DMS114 treated with DMSO at 0.1 percent for 48 hours (cell line): Measurements from ENCODE around the gene CARD9.
A peak's percentile ranks its signal among the peaks of the same experiment; 100 is the strongest.

ENCODE experiments used
- DNase-seq: peaks from one replicate; lab custom pipeline; 2025; ENCODE audit not compliant: unreplicated experiment; lab: John Stamatoyannopoulos, UW

CARD9 gene

DNA sequence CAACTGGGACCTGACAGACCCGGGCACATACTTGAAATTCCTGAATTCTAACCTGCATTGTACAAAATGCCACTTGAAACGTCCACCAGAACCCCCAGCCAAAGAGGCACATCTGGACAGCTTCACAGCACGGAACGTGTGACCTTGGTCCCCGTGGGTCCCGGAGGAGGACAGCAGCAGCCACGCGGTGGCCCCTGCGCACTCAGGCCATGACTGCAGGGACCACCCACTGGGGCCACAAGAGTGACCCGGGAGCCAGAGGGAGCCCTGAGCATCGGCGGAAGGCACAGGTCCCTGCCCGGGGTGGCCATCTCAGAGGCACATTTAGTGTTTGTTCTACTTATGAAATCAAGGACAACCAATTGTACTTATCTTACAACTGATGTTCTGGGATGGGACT, 28.6 kb upstream of the CARD9 start:
- no peak for DNase-seq

DNA sequence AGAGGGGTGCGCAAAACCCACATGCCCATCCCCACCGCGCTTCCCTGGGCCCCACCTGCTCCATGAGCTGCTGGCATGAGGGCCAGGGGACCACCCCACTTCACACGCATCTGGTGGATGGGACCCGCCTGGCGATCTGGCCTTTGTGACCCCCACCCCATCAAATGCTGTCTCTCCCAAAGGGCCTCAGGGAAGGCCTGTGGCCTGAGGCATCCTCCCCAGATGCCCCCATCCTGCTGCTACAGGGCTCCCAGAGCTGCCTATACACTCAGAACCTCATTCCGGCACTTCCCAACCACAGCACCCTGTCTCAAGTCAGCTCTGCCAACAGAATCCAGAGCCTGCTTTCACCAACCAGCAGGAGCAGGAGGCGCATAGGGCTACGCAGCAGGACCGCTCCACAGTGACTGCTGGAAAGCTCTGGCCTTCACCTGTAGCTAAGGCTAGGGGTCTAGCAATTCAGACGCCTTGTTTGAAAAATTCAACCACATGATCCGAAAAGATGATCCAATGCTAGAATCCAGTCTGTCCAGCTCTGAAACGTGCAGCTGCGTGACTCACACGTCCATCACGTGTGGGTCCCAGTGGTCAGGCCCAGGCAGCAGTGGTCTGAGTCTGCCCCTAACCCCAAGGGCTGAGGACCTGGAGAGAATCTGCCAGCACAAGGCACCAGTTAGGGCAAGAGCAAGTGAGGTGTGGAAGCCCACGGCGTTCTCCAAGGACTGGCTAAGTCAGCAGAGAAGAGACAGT, 27.9 kb upstream of the CARD9 start:
- no peak for DNase-seq

DNA sequence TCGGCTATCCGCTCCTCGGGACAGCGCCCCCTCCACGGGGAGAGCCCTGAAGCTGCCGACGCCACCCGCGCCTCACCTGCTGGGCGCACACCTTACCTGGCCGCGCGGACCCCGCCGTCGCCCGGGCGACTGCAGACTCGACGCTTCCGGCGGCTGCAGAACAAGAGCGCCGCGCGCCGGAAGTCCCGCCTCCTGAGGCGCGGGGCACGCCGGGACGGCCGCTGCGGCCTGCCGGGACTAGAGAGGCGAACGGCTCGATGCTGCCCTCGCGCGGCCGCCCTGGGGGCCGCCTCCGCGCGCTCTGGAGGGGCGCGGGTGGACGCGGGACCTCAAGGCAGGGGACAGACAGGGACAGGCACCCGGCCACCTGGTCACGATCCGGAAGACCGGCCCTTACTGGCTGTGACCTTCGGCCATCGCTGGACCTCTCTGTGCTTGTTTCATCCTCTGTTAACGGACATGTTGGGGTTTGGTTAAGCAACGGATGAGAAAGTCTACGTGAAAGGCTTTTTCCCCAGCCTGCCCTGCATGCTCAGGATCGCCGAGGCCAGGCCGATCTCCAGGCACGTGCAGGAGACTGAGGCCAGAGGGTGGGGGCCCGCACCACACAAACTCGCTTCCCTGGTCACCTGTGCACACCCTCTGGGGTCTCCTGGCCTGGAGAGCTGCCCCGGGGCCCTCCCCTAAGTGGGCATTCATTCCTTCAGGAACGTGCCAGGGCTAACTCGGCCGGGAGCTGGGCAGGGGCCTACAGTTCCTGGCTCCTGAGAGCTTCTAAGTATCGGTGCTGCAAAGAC, 26.8 kb upstream of the CARD9 start, which contains the start of gene SNAPC4:
SNAPC4 (minus strand) TSS at position 133 of the 797 bp plus-strand sequence. CDS start 1,742 bp downstream, outside the sequence.
- peak; percentile 63 for DNase-seq

DNA sequence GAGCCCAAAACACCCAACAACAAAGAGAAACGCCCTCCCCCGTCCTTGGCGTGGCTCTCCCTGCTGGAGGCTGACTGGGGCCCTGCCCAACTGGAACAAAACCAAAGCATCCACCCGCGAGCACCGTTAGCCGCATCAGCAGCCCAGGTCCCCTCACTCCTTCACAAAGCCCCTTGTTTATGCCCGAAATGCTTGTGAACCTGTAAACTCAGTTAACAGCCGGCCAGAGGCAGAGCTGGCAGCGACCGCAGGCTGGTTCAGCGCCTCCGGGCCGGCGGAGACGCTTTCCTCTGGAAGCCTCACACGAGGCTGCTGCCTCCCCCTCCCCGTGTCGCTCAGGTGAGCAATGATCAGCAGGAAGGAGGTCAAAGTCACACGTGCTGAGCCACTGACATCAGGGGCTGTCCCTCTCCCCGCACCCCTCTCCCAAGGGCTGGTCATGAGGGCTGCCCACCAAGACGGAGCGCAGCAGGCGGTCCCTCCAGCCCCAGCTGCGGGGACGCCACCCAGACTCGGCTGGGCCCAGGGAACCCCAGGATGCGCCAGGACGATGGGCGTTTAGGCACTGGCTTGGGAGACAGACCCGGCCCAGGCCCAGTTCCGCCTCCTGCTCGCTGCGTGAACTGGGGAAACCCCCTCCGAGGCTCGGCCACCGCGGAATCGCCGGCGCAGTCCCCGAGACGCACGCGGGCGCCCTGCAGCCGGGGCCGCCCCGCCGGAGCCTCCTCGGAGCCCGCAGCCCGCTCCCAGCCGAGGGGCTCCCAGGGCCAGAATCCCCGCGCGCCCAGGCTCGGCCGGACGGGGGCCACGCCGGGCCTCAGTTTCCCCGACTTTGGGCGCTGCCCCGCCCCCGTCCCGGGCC, 25.9 kb upstream of the CARD9 start:
- no peak for DNase-seq

GRCh38 chr9:136398286-136398685, 24.8 kb upstream of the CARD9 start:
- no peak for DNase-seq

DNA sequence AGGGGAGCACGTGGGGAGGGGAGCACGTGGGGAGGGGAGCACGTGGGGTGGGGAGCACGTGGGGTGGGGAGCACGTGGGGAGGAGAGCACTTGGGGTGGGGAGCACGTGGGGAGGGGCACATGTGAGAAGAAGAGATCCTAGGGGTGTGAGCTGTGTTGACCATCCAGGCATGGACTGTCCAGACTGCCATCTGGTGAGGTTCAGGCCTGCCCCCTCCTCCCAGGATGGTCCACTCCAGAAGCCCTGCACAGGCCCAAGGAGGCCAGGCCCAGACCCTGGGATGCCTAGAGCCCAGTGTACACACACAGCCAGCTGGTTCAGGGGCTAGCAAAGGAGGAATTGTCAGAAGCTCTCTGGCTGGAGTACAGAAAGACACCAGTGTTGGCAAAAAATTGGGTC, 24.2 kb upstream of the CARD9 start:
- no peak for DNase-seq

GRCh38 chr9:136396219-136396515, 22.7 kb upstream of the CARD9 start:
- no peak for DNase-seq

DNA sequence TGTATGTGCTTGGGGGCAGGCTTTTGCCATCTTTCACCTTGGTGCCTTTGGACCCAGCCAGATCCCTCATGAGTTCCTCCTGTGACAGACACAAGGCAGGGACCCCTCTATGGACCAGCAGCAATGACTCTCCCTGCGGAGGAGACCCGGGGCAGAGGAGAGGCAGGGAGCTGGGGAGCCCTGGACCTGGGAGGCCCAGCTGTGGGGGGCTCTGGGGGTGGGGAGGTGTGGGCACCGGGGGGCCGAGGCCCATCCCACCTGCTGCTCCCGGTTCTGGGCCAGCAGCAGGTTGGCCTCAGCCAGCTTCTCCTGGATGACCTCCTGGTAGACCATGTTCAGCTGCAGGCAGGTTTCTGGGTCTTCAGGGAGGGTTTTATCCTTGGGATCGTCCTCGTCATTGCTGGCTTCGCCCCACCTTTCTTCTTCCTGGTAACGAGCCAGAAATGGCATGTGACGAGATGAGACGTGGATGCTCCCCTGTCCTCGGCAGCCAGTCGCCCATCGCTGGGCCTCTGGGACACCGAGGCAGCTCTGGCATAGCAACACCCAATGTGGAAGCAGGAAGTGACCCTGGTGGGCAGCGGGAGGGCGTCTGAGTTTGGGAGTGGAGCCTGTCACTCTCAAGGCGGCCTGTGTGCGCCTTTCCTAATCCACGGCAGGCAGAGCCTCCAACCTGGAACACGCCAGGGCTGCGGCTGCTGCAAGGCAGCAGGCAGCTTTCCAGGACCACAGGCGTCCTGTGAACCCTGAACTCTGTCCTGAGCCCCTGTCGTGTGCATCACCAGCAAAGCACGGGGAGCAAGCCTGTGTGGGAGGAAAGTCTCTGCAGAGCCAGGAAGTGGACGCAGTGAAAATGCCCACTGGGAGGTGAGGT, 22.1 kb upstream of the CARD9 start:
- no peak for DNase-seq

- no peak for DNase-seq
Measured at GRCh38 chr9:136395020-136395340, 21.5 kb upstream of the CARD9 start.

DNA sequence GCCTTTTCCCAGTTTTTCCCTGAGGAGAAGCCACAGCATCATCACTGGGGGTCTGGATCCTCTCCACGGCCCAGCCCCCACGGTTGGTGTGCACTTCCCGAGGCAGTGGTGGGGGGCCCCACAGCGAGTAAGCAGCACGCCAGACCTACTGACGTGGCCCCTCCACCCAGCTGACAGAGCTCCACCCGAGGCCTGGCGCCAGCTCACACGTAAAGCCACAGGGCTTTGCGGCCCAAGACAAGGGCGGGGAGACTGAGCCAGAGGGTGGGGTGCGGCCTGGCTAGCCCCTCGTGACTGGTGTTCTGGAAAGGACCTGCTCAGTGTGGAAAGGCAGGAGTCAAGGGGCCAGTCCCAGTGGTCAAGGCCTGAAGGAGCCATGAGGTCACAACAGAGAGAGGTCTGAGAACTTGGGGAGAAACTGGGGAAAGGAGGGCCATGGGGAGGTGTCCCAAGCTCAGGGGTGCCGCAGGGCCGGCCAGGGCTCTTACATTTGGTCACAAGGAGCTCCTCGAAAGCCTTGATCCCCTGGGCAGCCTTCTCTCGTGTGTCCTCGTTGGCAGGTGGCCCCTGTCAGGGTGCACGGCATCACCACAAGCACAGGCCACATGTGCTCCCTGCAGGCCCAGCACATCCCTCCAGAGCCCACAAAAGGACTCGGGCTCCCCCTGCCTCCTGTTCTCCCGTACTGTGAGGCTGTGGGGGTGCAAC, 21.0 kb upstream of the CARD9 start:
- DNase-seq: no peak

- no peak for DNase-seq
Measured at GRCh38 chr9:136393531-136393930, 20.1 kb upstream of the CARD9 start.

- DNase-seq: no peak
Measured at GRCh38 chr9:136392538-136393449, 19.3 kb upstream of the CARD9 start.

DNA sequence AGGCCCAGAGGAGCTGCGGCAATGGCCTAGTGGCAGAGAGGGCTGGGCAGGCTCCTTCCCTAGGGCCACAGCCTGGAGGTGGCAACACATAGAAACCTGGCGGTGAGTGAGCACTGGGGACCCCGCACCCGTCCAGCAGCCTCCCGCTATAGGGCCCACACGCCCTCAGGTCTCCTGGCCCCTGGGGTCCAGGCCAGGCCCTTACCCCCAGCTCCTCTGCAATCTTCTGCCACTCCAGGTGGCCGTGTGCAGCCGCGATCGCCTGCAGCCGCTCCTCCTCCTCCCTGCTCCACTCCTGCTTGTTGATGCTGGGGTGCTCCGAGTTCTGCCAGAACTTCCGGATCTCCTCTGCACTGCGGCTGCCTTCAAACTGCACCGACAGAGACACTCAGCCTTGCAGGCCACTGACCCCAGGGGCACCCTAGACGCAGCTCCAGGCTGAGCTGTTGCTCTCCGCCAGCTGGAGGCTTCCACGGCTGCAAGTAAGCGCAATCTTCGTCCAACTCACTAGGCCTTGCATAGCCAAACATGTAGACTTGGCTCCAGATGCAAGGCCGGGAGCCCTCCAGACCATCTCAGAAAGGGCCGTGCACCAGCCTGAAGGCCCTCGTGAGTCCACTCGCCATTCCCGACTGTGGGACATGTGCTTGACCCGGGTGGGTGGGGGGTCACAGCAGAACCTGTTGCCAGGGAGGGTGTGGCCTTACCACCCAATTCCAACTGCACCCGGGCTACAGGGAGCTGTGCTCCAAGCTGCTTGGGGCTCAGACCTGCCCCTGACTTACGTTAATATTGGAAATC, 18.5 kb upstream of the CARD9 start:
- DNase-seq: no peak

- DNase-seq: no peak
Measured at GRCh38 chr9:136389396-136389795, 15.9 kb upstream of the CARD9 start.

DNA sequence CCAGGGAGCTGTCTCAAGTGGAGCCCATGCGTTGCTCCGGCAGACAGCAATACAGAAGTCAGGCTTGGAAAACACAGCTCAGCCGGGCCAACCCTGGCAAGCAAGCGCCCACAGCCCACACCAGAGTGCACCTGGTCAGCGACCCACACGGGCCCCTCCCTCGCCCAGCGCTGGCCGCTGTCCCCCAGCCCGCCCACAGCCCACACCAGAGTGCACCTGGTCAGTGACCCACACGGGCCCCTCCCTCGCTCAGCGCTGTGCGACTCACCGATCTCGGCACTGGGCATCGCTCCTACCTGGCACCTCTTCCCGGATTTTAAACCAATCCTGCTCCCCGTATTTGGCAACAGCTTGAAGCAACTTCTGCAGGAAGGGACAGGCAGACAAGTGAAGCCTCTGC, 13.7 kb upstream of the CARD9 start:
- DNase-seq: no peak

DNA sequence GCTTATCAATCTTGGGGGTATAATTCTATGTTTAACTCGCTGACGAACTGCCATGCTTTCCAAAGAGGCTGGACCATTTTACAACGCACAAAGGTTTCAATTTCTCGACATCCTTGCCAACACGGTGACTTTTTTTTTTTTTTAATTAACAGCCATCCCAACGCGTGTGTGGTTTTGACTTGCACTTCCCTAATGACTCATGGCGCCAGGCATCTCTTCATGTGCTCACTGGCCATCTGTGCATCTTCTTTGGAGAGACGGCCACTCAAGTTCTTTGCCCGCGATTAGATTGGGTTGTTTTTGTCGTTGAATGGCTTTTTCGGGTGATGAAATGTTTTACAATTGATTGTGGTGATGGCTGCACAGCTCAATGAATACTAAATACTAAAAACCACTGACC, 12.5 kb upstream of the CARD9 start:
- DNase-seq: no peak

DNA sequence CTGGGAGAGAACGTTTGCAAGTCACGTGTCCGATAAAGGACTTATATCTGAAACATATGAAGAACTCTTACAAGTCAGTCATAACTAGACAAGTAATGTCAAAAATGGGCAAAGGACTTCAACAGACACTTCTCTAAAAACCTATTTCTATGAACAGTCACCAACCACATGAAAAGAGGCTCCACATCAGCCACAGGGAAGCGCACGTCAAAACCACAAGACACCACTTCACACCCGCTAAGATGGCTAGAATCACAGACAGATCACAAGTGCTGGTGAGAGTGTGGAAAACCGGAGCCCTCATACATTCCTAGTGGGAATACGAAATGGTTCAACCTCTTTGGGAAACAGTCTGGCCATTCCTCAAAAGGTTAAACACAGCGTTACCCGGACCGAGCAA, 11.5 kb upstream of the CARD9 start:
- DNase-seq: no peak

DNA sequence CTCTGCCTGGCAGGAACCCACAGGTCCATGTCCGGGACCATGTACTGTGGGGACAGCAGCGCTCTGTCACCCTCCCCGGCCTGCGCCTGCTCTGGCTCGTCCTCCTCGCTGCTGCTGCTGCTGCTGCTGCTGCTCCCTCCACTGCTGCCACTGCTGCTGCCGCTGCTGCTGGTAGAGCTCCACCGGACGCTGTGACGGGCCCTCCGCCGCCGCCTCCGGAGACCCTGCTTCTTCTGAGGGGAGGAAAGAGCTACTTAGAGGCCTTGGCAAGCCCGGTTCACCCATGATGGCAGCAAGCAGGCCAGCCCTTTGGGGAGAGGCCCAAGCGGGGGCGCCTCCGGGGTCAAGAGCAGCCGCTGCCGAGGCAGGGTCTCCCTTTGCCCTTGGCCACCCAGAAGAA, 10.0 kb upstream of the CARD9 start:
- DNase-seq: no peak
